T-helper 2 cell treated with Interferon-gamma antibody and Interleukin-4, amounts not matched to agents 5 μg/mL and 100 μg/mL, for 36 hours (primary cell): ENCODE data around the gene KCND3.

Source experiments
- DNase-seq: peaks from one replicate; pipeline ENCODE4 v3.0.0; 2021; ENCODE audit warnings: low spot score
- H3K27ac Mint-ChIP-seq: one replicate; pipeline ENCODE4 v1.8.0; 2021; ENCODE audit warnings: mild to moderate bottlenecking, mixed read lengths
- H3K27me3 Mint-ChIP-seq: one replicate; pipeline ENCODE4 v1.8.0; 2021; ENCODE audit warnings: low read depth, mixed read lengths
- H3K36me3 Mint-ChIP-seq: one replicate; pipeline ENCODE4 v1.8.0; 2021; ENCODE audit warnings: low read depth, mixed read lengths
- H3K4me1 Mint-ChIP-seq: one replicate; pipeline ENCODE4 v1.8.0; 2021; ENCODE audit warnings: low read depth, mixed read lengths
- H3K4me3 Mint-ChIP-seq: one replicate; pipeline ENCODE4 v1.8.0; 2022; ENCODE audit warnings: mild to moderate bottlenecking, moderate library complexity, mixed read lengths
- H3K9me3 Mint-ChIP-seq: one replicate; pipeline ENCODE4 v1.8.0; 2021; ENCODE audit warnings: mixed read lengths

Gene KCND3

GRCh38 chr1:111795401-111795800, 194.1 kb downstream of the KCND3 start:
- peaks cover 9% of the 10 kb centered on the region for H3K27me3 Mint-ChIP-seq
- H3K4me1 Mint-ChIP-seq: no peaks in the 10 kb centered on the region
- no peaks in the 10 kb centered on the region for H3K9me3 Mint-ChIP-seq
- H3K36me3 Mint-ChIP-seq: no peaks in the 10 kb centered on the region
- no peak overlapping the region for H3K4me3 Mint-ChIP-seq
- H3K27ac Mint-ChIP-seq: no peak overlapping the region
- DNase-seq: no peak

- no peak for DNase-seq
- H3K4me1 Mint-ChIP-seq: no peaks in the 10 kb centered on the region
- H3K27ac Mint-ChIP-seq: no peak overlapping the region
- peaks cover 7% of the 10 kb centered on the region for H3K27me3 Mint-ChIP-seq
- no peak overlapping the region for H3K4me3 Mint-ChIP-seq
- no peaks in the 10 kb centered on the region for H3K36me3 Mint-ChIP-seq
- H3K9me3 Mint-ChIP-seq: no peaks in the 10 kb centered on the region
Measured at GRCh38 chr1:111793923-111794322, 195.5 kb downstream of the KCND3 start.

GRCh38 chr1:111792249-111792648, 197.2 kb downstream of the KCND3 start:
- no peak overlapping the region for H3K27ac Mint-ChIP-seq
- H3K4me3 Mint-ChIP-seq: no peak overlapping the region
- no peaks in the 10 kb centered on the region for H3K36me3 Mint-ChIP-seq
- H3K27me3 Mint-ChIP-seq: peaks cover 14% of the 10 kb centered on the region
- no peaks in the 10 kb centered on the region for H3K4me1 Mint-ChIP-seq
- no peaks in the 10 kb centered on the region for H3K9me3 Mint-ChIP-seq
- DNase-seq: no peak

- H3K27me3 Mint-ChIP-seq: peaks cover 16% of the 10 kb centered on the region
- no peak overlapping the region for H3K4me3 Mint-ChIP-seq
Measured at GRCh38 chr1:111791776-111792175, 197.7 kb downstream of the KCND3 start.

GRCh38 chr1:111789666-111790316, 199.7 kb downstream of the KCND3 start:
- Mint-ChIP-seq H3K9me3 (no peaks in the 10 kb centered on the region), H3K36me3 (no peaks in the 10 kb centered on the region), H3K27ac (no peak overlapping the region), H3K4me3 (no peak overlapping the region), H3K27me3 (peaks cover 23% of the 10 kb centered on the region), H3K4me1 (no peaks in the 10 kb centered on the region)
- DNase-seq: no peak

More at GRCh38 chr1:111791776-111792175, 197.7 kb downstream of the KCND3 start:
- no peaks in the 10 kb centered on the region for H3K9me3 Mint-ChIP-seq
- no peak for DNase-seq
- H3K36me3 Mint-ChIP-seq: no peaks in the 10 kb centered on the region
- no peak overlapping the region for H3K27ac Mint-ChIP-seq
- H3K4me1 Mint-ChIP-seq: no peaks in the 10 kb centered on the region

GRCh38 chr1:111789142-111789541, 200.3 kb downstream of the KCND3 start:
- Mint-ChIP-seq H3K27me3 (peaks cover 27% of the 10 kb centered on the region), H3K4me1 (no peaks in the 10 kb centered on the region), H3K4me3 (no peak overlapping the region), H3K27ac (no peak overlapping the region), H3K9me3 (no peaks in the 10 kb centered on the region), H3K36me3 (no peaks in the 10 kb centered on the region)
- no peak for DNase-seq

GRCh38 chr1:111786669-111787207, 202.7 kb downstream of the KCND3 start:
- Mint-ChIP-seq H3K4me1 (no peaks in the 10 kb centered on the region), H3K27ac (no peak overlapping the region), H3K4me3 (no peak overlapping the region), H3K9me3 (no peaks in the 10 kb centered on the region), H3K36me3 (no peaks in the 10 kb centered on the region), H3K27me3 (peaks cover 28% of the 10 kb centered on the region)
- no peak for DNase-seq

GRCh38 chr1:111784273-111784901, 205.1 kb downstream of the KCND3 start:
- no peaks in the 10 kb centered on the region for H3K36me3 Mint-ChIP-seq
- no peaks in the 10 kb centered on the region for H3K4me1 Mint-ChIP-seq
- H3K27ac Mint-ChIP-seq: no peak overlapping the region
- H3K9me3 Mint-ChIP-seq: no peaks in the 10 kb centered on the region
- H3K27me3 Mint-ChIP-seq: peaks cover 31% of the 10 kb centered on the region
- no peak for DNase-seq
- no peak overlapping the region for H3K4me3 Mint-ChIP-seq

GRCh38 chr1:111779546-111779945, 209.9 kb downstream of the KCND3 start:
- Mint-ChIP-seq H3K4me3 (no peak overlapping the region), H3K27me3 (peaks cover 20% of the 10 kb centered on the region)

GRCh38 chr1:111778541-111779051, 210.9 kb downstream of the KCND3 start:
- peaks cover 17% of the 10 kb centered on the region for H3K27me3 Mint-ChIP-seq
- no peak for DNase-seq
- H3K4me3 Mint-ChIP-seq: no peak overlapping the region
- H3K27ac Mint-ChIP-seq: no peak overlapping the region
- H3K4me1 Mint-ChIP-seq: no peaks in the 10 kb centered on the region
- H3K9me3 Mint-ChIP-seq: no peaks in the 10 kb centered on the region
- H3K36me3 Mint-ChIP-seq: no peaks in the 10 kb centered on the region

More at GRCh38 chr1:111779546-111779945, 209.9 kb downstream of the KCND3 start:
- no peaks in the 10 kb centered on the region for H3K36me3 Mint-ChIP-seq
- DNase-seq: no peak
- no peak overlapping the region for H3K27ac Mint-ChIP-seq
- H3K4me1 Mint-ChIP-seq: no peaks in the 10 kb centered on the region
- H3K9me3 Mint-ChIP-seq: no peaks in the 10 kb centered on the region

GRCh38 chr1:111778066-111778465, 211.4 kb downstream of the KCND3 start:
- Mint-ChIP-seq H3K27me3 (peaks cover 17% of the 10 kb centered on the region), H3K4me1 (no peaks in the 10 kb centered on the region), H3K36me3 (no peaks in the 10 kb centered on the region), H3K9me3 (no peaks in the 10 kb centered on the region), H3K27ac (no peak overlapping the region), H3K4me3 (no peak overlapping the region)
- DNase-seq: no peak

- Mint-ChIP-seq H3K27ac (no peak overlapping the region), H3K9me3 (no peaks in the 10 kb centered on the region), H3K4me1 (no peaks in the 10 kb centered on the region), H3K27me3 (peaks cover 13% of the 10 kb centered on the region), H3K4me3 (no peak overlapping the region), H3K36me3 (no peaks in the 10 kb centered on the region)
- DNase-seq: no peak
Measured at GRCh38 chr1:111777301-111777700, 212.2 kb downstream of the KCND3 start.

- no peaks in the 10 kb centered on the region for H3K36me3 Mint-ChIP-seq
- H3K27me3 Mint-ChIP-seq: peaks cover 12% of the 10 kb centered on the region
- no peaks in the 10 kb centered on the region for H3K4me1 Mint-ChIP-seq
- H3K9me3 Mint-ChIP-seq: no peaks in the 10 kb centered on the region
- DNase-seq: no peak
- H3K27ac Mint-ChIP-seq: no peak overlapping the region
- no peak overlapping the region for H3K4me3 Mint-ChIP-seq
Measured at GRCh38 chr1:111776861-111777260, 212.6 kb downstream of the KCND3 start.

GRCh38 chr1:111776391-111776790, 213.1 kb downstream of the KCND3 start:
- no peak overlapping the region for H3K27ac Mint-ChIP-seq
- H3K4me1 Mint-ChIP-seq: no peaks in the 10 kb centered on the region
- no peaks in the 10 kb centered on the region for H3K36me3 Mint-ChIP-seq
- H3K9me3 Mint-ChIP-seq: no peaks in the 10 kb centered on the region
- no peak overlapping the region for H3K4me3 Mint-ChIP-seq
- H3K27me3 Mint-ChIP-seq: peaks cover 12% of the 10 kb centered on the region
- DNase-seq: no peak
